H1 (cell line): ENCODE data around the gene PTX3. TPM values are rescaled to one million over a fixed set of nuclear protein-coding genes. Genes with fewer than 3 reads are reported as not detected.

Experiments used
- CHD7 ChIP-seq: fragments of 300-600 bp; sonication (generic); IDR thresholded peaks from 2 replicates; pipeline ENCODE4 v1.7.1; 2012; ENCODE audit warnings: low read length, moderate library complexity, mild to moderate bottlenecking, inconsistent platforms; ENCODE audit not compliant: insufficient replicate concordance
- polyA plus RNA-seq, 7 experiments: library from polyadenylated mRNA; depleted of rRNA in 3 of 7; stranded (reverse) in 5 of 7; unstranded in 2 of 7; fragments of >200 nt in 5 of 7; fragments of 200-250 nt in 2 of 7; gene quantifications; 1 replicate in 5 of 7; 2 replicates in 1 of 7; 4 replicates in 1 of 7; pipeline versions ENCODE4 v1.2.1 to v1.2.3, GENCODE V29; 2011 to 2013; ENCODE audit warnings: missing spikeins in 2 of 7, mixed read lengths in 2 of 7
- total RNA-seq: library from RNA; stranded (reverse); fragmentation: NEBNext Ultra II Directional; extraction: Animal tissue kit (Norgen Biotek cat#: 25700); gene quantifications from 2 replicates; pipeline ENCODE4 v1.2.1, GENCODE V29; 2021

PTX3 gene
- total and polyA plus RNA-seq, 2 of the 8 experiments (the other 6 are each of a cell fraction or from before 2014, with no cell fraction given), result 1.2 to 1.7 TPM

- TF ChIP-seq CHD7, result no peak
These were observed 25.7 kb upstream of the PTX3 start (continued) for GRCh38 chr3:157410945-157411344.
